CD1c-positive myeloid dendritic cell (primary cell): ENCODE results near the gene CTSD.
"Not testable (repeated sequence)": the region's sequence is repeated elsewhere in the genome, so short reads cannot be mapped to it uniquely, and the experiment has no call there.

ENCODE experiments used
- DNase-seq: peaks from one replicate; pipeline ENCODE4 v3.0.0-alpha.2; 2016; ENCODE audit errors: extremely low spot score

The CTSD gene

DNA sequence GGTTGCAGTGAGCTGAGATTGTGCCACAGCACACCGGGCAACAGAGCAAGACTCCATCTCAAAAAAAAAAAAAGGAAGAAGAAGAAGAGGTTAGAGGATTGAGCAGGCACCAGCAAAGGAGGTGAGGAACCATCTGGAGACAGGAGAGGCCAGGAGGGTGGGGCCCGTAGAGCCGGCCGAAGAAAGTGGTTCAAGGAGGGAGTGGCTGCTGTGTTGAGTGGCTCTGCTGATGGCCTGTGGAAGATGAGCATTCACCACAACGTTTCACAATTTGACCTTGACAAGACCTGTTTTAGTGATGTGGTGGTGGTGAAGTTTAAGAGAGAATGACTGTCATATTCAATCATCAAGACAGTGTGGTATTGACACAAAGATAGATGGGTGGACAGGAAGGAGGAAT is 6.8 kb upstream of the CTSD start:
- DNase-seq, result peak; percentile 37

DNA sequence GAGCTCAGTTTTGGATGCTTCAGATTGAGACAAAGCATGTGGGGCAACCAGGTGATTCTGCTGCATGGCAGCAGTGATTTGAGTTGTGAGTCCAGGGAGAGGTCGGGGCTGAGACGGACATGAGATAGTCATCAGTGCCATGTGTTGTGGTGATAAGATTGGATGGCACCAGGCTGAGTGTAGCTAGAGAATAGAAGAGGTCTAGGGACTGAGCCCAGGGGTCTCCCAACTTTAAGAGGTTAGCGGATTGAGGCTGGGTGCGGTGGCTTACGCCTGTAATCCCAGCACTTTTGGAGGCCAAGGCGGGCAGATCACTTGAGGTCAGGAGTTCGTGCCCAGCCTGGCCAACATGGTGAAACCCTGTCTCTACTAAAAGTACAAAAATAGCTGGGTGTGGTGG is 6.3 kb upstream of the CTSD start:
- no peak for DNase-seq

GRCh38 chr11:1769304-1769936 is 5.7 kb upstream of the CTSD start:
- DNase-seq, result not testable (repeated sequence)

- DNase-seq, result no peak
Measured at GRCh38 chr11:1768141-1768469, 4.4 kb upstream of the CTSD start.

GRCh38 chr11:1767399-1768140 is 3.8 kb upstream of the CTSD start:
- DNase-seq, result no peak

DNA sequence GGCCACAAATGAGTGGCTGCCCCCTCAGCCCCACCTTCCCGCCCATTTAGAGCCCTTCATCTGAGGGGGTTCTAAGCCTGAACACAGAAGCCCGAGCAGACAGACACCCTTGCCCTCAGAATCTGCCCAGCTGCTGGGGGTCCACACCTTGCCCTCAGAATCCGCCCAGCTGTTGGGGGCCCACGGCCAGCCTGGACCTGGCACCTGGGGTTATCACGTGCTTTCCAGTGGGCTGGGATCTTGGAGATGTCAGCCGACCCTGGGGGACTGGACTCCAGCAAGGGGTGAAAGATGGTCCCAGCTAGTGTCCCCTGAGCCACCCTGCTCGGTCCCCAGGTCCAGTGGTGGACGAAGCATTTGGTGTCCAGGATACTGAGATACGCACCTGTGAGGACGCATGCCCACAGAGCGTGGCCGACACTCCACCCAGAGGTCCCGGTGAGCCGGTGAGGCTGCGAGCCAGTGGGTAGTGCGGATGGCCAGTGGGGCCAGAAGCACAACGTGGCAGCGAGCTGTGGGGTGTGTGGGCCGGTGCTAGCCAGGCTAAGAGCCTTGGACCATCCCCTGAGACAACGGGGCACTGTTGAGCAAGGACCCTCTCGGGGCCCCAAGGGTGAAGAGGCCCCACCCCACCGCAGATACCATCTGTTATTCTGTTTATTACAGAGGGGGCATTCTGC is 3.1 kb upstream of the CTSD start:
- DNase-seq, result no peak

- no peak for DNase-seq
Measured at GRCh38 chr11:1765871-1766718, 2.4 kb upstream of the CTSD start.

- DNase-seq, result no peak
Measured at GRCh38 chr11:1763336-1763795, 361 bp downstream of the CTSD start.

DNA sequence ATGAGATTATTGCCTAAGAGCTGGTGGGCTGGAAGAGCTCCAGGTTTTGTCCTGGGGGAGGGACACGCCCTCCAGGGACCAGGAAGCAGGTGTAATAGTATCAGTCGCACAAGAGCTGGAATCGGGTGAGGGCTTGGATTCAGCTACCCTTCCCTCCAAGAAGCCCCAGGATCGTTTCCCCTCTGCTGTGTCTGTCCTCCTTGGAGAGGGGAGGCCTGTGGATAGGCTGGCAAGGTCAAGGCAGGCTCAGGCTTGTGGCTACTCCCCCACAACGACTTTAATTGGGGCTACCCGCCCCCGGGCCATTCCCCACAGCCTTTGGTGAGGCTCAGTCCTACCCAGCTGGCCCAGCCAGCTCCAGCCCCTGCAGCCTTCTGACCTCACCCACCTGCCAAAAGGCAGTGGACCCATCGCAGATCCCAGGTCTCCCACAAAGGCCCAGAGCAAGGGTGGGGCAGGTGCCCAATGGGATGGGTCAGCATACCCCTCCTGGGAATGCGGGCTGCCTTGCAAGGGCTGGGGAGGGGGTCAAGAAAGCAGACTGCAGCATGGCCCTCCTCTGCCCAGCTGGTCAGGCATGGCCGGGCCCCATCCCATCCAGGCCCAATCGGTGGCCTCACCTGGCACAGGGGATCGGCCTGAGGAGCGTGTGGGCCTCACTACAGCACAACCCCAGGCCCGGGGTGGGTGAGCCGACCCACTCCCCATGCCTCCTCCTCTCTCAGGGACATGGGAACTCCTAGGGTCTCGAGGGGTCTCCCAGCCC is 1.0 kb downstream of the CTSD start:
- peak; percentile 66 for DNase-seq

- DNase-seq, result no peak
Measured at GRCh38 chr11:1761857-1762536, 1.7 kb downstream of the CTSD start.

- DNase-seq, result no peak
Measured at GRCh38 chr11:1761110-1761856, 2.4 kb downstream of the CTSD start.

- DNase-seq, result peak; percentile 97
Measured at GRCh38 chr11:1760351-1761109, 3.2 kb downstream of the CTSD start.

GRCh38 chr11:1759851-1760220 is 3.9 kb downstream of the CTSD start:
- DNase-seq, result no peak

DNA sequence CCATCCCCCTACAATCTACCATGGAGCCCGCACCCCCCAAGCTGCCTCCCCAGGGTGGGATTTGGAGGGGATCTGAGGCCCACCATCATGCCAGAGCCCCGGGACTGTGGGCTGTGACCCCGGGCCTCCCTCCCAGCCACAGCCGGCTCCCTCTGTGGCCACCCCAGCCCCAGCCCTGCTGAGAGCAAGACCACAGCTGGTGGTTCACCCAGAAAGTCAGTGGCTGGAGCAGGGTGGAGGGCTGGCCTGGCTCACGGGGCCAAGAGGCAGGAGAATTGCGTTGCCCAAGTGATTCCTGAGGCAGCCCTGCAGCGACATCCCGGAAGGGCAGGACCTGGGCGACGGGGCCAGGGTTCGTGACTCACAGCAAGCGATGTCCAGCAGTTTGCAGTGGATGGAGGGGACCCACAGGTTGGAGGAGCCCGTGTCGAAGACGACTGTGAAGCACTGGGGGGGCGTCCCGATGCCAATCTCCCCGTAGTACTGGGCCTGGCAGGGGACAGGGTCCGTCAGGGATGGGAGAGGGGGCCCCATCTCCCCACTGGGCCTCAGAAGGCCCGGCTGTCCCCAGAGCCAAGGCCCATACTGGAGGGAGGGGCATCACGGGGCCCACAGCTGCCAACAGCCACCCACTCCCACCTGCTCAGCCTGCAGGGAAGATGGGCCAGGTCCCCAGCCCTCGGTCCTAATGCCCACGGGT is 4.4 kb downstream of the CTSD start:
- no peak for DNase-seq

- no peak for DNase-seq
Measured at GRCh38 chr11:1758611-1759150, 5.0 kb downstream of the CTSD start.

DNA sequence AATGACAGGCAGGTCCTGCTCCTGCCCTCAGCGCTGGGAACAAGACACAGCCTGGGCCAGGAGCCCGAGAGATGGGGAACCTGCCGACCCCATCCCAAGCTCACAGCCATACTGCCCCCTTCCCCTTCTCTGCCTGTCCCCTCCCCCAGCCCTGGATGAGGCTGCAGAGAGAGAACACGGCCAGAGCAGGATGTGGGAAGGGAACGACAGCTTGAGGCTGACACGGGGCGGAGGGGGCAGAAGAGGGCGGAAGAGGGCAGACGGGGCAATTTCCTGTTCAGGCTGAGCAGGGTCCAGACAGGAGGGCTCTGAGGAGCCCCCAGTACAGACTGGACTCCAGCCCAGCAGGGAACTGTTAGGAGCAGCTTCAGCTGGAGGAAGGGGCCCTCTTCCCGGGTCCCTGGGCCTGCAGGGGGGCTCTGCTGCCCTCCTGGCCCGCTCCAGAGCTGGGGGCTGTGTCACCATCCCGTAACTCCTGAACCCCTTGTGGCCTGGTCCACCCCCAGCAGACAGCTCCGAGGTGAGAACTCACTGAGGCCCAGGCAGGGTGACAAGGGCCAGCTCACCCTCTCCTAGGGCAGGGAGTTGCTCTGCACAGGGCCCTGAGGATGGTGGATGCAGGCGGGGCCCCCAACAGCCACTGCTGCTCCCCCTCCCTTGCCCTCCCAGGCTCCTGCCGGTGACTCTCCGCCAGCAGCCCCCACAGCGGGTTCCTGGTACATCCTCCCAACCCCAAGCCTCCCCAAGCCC is 5.7 kb downstream of the CTSD start:
- DNase-seq, result peak; percentile 26
